ENCODE data around the gene PPFIBP2. TPM values are rescaled to one million over a fixed set of nuclear protein-coding genes. Genes with fewer than 3 reads are reported as not detected.
"Not testable (repeated sequence)": the region's sequence is repeated elsewhere in the genome, so short reads cannot be mapped to it uniquely, and the experiment has no call there.

PPFIBP2 gene
- total RNA-seq, 1 donor from 2014 or later, result 74.1 TPM

DNA sequence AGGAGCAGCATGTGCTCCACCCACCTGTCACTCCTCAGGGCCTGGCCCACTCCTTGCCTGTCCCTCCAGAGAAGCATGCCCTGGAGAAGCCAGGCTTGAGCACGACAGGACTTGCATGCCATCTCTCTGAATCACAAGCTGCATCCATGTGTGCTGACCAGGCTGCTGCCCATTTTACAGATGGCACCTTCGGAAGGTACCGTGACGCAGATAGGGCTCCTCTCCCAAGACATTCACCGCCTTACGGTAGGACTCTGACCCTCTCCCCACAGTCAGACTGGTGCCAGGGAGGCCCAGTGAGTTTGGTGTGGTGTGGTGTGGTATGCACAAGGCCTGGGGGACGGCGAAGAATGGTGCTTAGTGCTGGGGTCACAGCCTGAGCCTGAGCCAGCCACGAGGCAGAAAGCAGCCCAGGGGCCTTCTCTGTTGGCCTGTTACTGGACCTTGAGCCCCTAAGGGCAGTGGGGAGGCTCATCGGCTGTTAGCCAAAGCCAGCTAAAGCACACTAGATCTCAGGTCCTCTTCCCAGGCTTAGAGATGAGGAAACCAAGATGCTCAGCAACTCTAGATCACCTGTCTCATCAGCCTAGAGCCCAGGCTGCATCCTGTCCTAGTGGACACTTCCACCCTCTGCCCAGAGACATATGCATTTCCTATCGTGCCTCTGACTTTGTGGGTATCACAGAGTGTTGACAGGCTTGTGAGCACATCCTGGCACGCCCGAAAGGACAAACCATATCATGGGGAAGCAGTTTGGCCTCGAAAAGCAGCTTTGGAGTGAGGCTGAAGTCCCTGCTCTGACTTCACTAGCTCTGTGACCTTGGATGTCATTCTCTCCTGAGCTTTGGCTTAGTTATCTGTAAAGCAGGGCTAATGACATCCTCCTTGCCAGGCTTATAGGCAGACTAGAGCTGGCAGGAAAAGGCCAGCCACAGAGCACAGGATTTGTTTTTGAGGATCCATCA, 141.7 kb downstream of the PPFIBP2 start:
- Mint-ChIP-seq H3K36me3 (ENCODE audit: unreplicated experiment) (peaks cover 56% of the 10 kb centered on the region), H3K9me3 (ENCODE audit: unreplicated experiment) (no peaks in the 10 kb centered on the region), H3K4me3 (ENCODE audit: unreplicated experiment) (no peak overlapping the region), H3K27ac (ENCODE audit: unreplicated experiment) (no peak overlapping the region), H3K27me3 (ENCODE audit: unreplicated experiment) (no peaks in the 10 kb centered on the region), H3K4me1 (ENCODE audit: unreplicated experiment) (no peaks in the 10 kb centered on the region)
- TF ChIP-seq, protein P1, sequence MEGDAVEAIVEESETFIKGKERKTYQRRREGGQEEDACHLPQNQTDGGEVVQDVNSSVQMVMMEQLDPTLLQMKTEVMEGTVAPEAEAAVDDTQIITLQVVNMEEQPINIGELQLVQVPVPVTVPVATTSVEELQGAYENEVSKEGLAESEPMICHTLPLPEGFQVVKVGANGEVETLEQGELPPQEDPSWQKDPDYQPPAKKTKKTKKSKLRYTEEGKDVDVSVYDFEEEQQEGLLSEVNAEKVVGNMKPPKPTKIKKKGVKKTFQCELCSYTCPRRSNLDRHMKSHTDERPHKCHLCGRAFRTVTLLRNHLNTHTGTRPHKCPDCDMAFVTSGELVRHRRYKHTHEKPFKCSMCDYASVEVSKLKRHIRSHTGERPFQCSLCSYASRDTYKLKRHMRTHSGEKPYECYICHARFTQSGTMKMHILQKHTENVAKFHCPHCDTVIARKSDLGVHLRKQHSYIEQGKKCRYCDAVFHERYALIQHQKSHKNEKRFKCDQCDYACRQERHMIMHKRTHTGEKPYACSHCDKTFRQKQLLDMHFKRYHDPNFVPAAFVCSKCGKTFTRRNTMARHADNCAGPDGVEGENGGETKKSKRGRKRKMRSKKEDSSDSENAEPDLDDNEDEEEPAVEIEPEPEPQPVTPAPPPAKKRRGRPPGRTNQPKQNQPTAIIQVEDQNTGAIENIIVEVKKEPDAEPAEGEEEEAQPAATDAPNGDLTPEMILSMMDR (IDR thresholded peaks at IDR 0.05), result no peak
- peak; percentile 74 for DNase-seq (ENCODE audit: extremely low spot score, unreplicated experiment)

DNA sequence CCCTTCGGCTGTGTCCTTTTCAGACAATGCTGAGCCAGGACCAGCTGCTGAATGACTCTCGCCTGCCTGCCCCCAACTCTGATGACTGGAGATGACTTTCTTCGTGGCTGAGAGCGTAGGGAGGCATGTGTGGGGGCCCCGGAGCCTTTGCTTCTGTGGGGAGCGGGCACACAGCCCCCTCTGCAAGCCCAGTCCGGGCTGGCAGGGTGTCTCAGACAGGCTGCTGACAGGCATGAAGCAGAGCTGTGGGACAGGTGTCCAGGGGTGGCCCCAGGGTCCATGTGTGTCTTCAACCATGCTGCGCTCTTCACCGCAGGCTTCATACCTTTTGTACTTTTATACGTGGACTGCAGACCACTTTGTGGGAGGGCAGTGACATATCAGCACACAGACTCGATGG, 142.9 kb downstream of the PPFIBP2 start:
- H3K36me3 Mint-ChIP-seq (ENCODE audit: unreplicated experiment), result peaks cover 47% of the 10 kb centered on the region
- H3K4me3 Mint-ChIP-seq (ENCODE audit: unreplicated experiment), result no peak overlapping the region
- H3K9me3 Mint-ChIP-seq (ENCODE audit: unreplicated experiment), result no peaks in the 10 kb centered on the region
- H3K27ac Mint-ChIP-seq (ENCODE audit: unreplicated experiment), result no peak overlapping the region
- peak; percentile 79 for DNase-seq (ENCODE audit: extremely low spot score, unreplicated experiment)
- TF ChIP-seq, protein P1 (IDR thresholded peaks at IDR 0.05), result no peak
- no peaks in the 10 kb centered on the region for H3K4me1 Mint-ChIP-seq (ENCODE audit: unreplicated experiment)
- no peaks in the 10 kb centered on the region for H3K27me3 Mint-ChIP-seq (ENCODE audit: unreplicated experiment)

DNA sequence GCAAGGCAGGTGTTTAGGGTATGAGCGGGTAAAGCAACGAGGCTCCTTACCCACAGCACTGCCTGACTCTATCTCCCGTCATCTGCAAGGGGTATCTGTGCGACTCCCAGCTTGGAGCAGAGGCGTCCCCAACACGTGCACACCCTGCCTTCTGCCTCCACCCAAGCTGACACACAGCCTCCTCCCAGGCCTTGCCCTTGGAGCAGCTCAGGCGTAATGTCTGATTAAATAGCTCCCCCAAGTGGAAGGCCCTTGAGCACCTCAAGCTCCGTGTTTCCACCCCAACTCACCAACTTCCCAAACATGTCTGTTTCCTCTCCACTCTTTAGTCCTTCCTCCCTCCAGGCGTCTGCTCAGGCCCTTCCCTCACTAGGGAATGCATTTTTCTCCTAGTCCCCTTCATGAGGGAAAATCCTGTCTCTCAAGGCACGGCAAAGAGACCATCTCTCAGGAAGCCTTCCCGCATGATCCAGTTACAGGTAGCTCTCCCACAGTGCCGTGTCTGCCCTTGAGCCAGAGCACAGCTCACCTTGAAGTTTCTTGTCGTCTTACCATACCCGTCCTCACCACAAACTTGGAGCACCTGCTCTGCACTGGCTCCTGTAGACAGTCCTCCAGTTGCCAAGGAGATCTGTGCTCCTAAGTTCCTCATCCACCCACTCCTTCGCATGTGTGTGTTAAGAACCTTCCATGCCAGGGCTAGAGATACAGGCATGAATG, 143.7 kb downstream of the PPFIBP2 start:
- H3K36me3 Mint-ChIP-seq (ENCODE audit: unreplicated experiment), result peaks cover 39% of the 10 kb centered on the region
- H3K4me3 Mint-ChIP-seq (ENCODE audit: unreplicated experiment), result no peak overlapping the region
- DNase-seq (ENCODE audit: extremely low spot score, unreplicated experiment), result peak; percentile 65
- TF ChIP-seq, protein P1 (IDR thresholded peaks at IDR 0.05), result peak; percentile 53
- H3K9me3 Mint-ChIP-seq (ENCODE audit: unreplicated experiment), result no peaks in the 10 kb centered on the region
- H3K4me1 Mint-ChIP-seq (ENCODE audit: unreplicated experiment), result no peaks in the 10 kb centered on the region
- H3K27me3 Mint-ChIP-seq (ENCODE audit: unreplicated experiment), result no peaks in the 10 kb centered on the region
- H3K27ac Mint-ChIP-seq (ENCODE audit: unreplicated experiment), result no peak overlapping the region

DNA sequence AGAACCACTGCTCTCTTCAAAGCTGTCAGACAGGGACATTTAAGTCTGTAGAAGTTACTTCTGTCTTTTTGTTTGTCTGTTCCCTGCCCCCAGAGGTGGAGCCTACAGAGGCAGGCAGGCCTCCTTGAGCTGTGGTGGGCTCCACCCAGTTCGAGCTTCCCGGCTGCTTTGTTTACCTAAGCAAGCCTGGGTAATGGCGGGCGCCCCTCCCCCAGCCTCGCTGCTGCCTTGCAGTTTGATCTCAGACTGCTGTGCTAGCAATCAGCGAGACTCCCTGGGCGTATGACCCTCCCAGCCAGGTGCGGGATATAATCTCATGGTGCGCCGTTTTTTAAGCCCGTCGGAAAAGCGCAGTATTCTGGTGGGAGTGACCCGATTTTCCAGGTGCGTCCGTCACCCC, 149.7 kb downstream of the PPFIBP2 start:
- H3K4me1 Mint-ChIP-seq (ENCODE audit: unreplicated experiment), result peaks cover 36% of the 10 kb centered on the region
- not testable (repeated sequence) for H3K27ac Mint-ChIP-seq (ENCODE audit: unreplicated experiment); DNase-seq (ENCODE audit: extremely low spot score, unreplicated experiment); H3K27me3 Mint-ChIP-seq (ENCODE audit: unreplicated experiment); H3K9me3 Mint-ChIP-seq (ENCODE audit: unreplicated experiment); H3K4me3 Mint-ChIP-seq (ENCODE audit: unreplicated experiment)
- peaks cover 16% of the 10 kb centered on the region for H3K36me3 Mint-ChIP-seq (ENCODE audit: unreplicated experiment)

DNA sequence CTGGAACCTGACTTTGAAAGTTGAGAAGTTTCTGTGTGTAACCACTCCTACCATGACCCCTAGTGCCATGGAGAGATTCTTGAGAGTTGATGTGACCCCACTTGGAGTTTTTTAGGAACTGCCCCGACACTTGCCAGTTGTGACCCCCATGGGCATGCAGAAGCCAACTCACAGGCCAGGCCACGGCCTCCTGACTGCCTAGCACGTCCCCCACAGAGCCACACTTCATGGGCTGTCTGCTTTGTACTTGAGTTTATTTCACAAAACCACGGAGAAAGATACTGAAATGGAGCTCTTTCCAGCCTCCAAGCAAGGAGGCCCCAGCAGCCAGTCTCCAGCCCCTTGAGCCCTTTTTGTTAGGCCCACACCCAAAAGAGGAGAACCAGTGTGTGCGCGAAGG, 151.1 kb downstream of the PPFIBP2 start:
- DNase-seq (ENCODE audit: extremely low spot score, unreplicated experiment), result peak; percentile 63
- TF ChIP-seq, protein P1 (IDR thresholded peaks at IDR 0.05), result no peak
- Mint-ChIP-seq H3K27ac (ENCODE audit: unreplicated experiment) (no peak overlapping the region), H3K4me1 (ENCODE audit: unreplicated experiment) (peaks cover 38% of the 10 kb centered on the region), H3K4me3 (ENCODE audit: unreplicated experiment) (no peak overlapping the region), H3K36me3 (ENCODE audit: unreplicated experiment) (peaks cover 18% of the 10 kb centered on the region), H3K27me3 (ENCODE audit: unreplicated experiment) (no peaks in the 10 kb centered on the region), H3K9me3 (ENCODE audit: unreplicated experiment) (no peaks in the 10 kb centered on the region)

All from osteocyte (in vitro differentiated cells).